ENCODE measurements around the gene HDAC9.

The HDAC9 gene

DNA sequence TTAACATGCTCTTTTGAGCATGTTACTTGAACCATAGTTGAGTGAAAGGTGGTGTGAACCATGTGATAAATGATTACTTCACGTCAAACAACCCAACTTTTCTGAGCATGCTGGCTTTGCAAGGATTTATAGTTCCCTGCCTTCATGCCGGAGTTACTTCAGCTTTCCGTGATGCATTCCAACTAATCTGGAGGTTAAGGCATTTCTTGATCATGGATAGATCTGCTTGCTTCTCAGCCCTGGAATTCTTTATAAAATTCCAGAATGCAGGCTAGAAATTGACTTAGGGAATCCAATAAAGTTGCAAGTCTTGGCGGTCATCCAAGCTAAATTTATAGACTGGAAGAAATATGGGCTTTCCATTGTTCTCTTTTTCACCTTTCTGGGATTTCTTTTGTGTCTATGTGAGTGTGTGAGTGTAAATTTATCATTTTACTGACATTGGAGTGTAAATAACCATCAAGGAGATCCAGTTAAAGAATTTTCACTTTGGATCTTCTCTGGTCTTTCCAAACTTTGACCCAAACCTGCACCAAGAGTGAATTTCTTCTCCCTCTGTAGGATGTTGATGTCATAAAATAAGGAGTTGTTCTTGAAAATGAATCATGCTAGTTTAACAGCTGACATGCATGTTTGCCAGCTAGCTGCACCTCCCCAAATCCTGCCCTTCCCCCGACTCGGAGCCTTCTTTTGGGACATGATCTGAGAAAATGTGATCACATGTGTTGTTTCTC lies 332.9 kb downstream of the HDAC9 start:
- in situ Hi-C loops (cut with MboI; ENCODE audit: low sequenced_read_pairs) = no loop called here

- in situ Hi-C loops (cut with MboI; ENCODE audit: low sequenced_read_pairs) = no loop called here
Measured at GRCh38 chr7:18828994-18829857, 333.7 kb downstream of the HDAC9 start.

DNA sequence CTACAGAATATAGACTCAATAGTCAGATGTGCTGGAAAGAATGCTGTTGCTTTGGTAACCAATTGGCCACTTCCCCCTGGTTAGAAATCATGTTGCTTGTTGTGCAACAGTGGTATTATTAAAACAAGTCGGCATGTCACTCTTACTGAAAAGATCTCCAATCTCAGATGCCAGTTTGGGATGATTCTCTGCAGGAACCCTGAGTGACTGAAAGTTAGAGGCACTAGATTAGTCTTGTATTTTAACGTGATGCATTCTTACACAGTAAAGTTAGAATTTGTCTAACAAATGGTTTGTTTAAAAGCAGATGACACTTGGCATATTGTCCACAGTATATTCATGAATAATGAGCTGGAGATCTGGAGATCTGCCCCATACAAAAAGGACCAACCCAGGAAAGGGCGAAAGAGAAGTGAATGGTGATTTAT lies 334.3 kb downstream of the HDAC9 start:
- in situ Hi-C loops (cut with MboI; ENCODE audit: low sequenced_read_pairs) = no loop called here

GRCh38 chr7:18831419-18831818 lies 335.9 kb downstream of the HDAC9 start:
- in situ Hi-C loops (cut with MboI; ENCODE audit: low sequenced_read_pairs) = no loop called here

DNA sequence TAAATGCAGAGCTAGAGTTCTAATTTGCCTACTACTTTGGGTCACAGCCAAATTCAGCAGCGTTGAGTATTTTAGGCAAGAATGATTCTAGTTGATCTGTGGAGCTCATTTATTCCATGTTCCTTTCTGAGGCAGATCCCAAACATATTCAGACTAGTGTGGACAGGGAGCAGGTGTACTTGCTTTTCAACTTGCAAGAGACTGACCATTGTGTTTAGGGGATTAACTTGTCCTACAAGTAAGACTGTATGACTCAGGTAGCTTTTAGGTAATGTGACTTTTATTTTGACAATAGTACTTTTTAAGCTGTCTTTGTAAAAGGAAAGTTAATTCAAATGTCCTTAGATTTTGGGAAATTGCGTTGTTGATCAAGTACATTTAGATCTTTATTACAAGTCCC lies 336.4 kb downstream of the HDAC9 start:
- in situ Hi-C loops (cut with MboI; ENCODE audit: low sequenced_read_pairs) = no loop called here

DNA sequence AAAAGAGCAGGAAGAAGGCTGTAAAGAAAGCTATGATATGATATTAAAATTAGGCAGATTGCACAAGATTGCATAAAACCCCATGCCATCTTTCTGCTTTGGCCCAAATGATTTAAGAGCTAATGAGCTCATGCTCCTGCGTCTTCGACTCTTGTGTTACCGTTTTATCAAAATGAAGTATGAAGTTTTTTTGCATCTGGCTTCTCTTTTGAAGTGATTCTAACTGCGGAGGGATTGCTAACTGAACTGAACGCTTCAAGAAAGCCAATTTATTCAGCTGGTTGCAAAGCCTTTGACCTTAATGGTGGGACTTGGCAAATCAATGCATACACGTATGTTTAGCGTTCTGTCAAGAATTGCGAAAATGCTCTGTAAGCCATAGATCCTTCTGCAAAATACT lies 339.0 kb downstream of the HDAC9 start:
- in situ Hi-C loops (cut with MboI; ENCODE audit: low sequenced_read_pairs) = no loop called here

DNA sequence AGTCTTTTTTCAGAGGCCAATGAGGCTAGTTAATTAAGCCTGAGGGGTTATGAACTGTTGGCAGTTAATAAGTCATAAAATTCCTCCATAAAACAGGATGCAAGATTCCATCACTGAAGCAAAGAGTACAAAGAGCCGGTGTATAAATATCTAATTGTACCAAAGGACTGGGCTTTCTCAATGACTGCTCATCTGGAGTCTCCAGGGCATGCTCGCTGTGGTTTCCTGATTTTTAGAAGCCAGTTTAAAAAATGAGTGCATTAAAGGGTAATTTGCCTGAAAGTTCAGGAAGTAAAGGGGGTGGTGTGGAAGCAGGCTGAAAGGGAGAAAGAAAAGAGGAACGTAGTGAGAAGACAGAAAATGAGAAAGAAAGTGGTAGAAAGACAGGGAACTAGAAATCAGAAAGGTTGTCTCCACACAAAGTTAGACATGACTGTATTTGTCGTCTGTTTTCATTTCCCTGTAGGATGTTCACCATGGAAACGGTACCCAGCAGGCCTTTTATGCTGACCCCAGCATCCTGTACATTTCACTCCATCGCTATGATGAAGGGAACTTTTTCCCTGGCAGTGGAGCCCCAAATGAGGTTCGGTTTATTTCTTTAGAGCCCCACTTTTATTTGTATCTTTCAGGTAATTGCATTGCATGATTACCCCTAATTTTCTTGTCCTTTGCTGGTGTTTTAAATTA lies 339.6 kb downstream of the HDAC9 start:
- in situ Hi-C loops (cut with MboI; ENCODE audit: low sequenced_read_pairs) = no loop called here

GRCh38 chr7:18843979-18844378 lies 348.4 kb downstream of the HDAC9 start:
- in situ Hi-C loops (cut with MboI; ENCODE audit: low sequenced_read_pairs) = no loop called here

- in situ Hi-C loops (cut with MboI; ENCODE audit: low sequenced_read_pairs) = no loop called here
Measured at GRCh38 chr7:18844735-18845134, 349.2 kb downstream of the HDAC9 start.

DNA sequence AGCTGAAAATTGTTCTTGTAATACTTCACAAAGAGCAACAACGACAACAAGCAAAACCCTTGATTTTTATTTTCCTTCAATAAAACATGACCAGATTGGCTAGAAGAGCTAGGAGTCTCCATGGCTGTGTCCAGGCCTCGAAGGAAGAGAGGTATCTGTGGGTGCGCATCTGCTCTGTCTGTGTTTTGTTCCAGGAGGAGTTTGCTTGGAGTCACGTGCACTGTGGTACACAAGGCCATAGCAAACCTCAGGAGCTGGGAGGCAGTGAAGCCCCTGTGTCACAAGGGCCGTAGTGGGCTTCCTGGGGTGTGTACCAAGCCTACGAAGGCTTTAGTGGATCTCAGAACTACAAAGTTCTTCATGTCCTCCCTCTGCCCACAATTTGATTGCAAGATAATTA lies 350.2 kb downstream of the HDAC9 start:
- in situ Hi-C loops (cut with MboI; ENCODE audit: low sequenced_read_pairs) = no loop called here

GRCh38 chr7:18846765-18847215 lies 351.2 kb downstream of the HDAC9 start:
- in situ Hi-C loops (cut with MboI; ENCODE audit: low sequenced_read_pairs) = no loop called here

DNA sequence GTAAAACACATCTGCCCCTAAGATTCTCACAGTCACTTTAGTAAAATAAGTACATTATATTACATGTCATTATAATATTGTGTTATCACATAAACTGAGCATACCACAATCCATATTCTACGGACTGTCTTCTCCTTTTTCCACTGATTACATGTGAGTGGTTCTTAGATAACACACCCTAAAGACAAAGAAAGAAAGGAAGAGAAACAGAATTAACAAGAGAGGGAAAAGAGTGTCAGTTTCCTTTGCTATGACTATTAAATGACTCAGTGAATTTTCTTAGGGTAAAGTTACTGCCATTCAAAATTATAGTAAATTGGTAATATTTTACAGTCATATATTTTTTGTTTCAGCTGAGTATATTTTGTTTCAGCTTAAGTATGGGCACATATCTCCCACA lies 353.6 kb downstream of the HDAC9 start:
- in situ Hi-C loops (cut with MboI; ENCODE audit: low sequenced_read_pairs) = no loop called here

- in situ Hi-C loops (cut with MboI; ENCODE audit: low sequenced_read_pairs) = no loop called here
Measured at GRCh38 chr7:18855796-18856195, 360.2 kb downstream of the HDAC9 start.

DNA sequence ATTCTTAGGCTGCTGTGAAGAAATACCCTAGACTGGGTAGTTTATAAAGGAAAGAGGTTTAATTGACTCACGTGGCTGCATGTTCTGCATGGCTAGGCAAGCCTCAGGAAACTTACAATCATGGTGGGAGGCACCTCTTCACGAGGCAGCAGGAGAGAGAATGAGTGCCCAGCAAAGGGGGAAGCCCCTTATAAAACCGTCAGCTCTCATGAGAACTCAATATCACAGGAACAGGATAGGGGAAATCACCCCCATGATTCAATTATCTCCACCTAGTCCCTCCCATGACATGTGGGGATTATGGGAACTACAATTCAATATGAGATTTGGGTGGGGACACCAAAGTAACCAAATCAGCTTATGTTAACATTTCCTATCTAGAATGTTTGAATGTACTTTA lies 362.7 kb downstream of the HDAC9 start:
- in situ Hi-C loops (cut with MboI; ENCODE audit: low sequenced_read_pairs) = no loop called here

GRCh38 chr7:18859318-18859717 lies 363.8 kb downstream of the HDAC9 start:
- in situ Hi-C loops (cut with MboI; ENCODE audit: low sequenced_read_pairs) = no loop called here

- in situ Hi-C loops (cut with MboI; ENCODE audit: low sequenced_read_pairs) = no loop called here
Measured at GRCh38 chr7:18860221-18860620, 364.7 kb downstream of the HDAC9 start.

DNA sequence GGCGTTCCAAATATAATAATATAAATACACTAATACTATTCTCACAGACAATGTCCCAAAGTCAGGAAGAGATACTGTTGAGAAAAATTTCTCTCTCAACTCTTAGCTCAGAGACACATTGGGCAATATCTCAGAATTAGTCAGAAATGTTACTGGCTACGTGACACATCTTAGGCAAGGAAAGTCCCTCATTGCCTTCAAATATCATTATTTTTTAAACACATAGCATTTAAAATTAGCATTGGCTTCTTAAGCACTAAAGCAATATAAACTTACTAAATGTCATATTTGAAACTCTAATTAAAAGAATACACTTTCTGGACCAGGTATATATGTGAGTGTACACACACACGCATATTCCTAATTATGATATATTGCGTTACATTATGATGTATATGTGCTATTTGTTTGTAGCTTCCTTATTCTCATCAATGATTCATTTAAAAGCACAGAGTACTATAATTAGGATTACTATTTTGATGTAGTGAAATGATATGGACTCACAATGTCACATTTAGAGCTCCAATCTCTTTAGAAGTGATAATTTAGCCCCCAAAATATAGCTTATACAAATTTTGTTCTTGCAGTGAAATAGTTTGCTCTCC lies 366.1 kb downstream of the HDAC9 start:
- in situ Hi-C loops (cut with MboI; ENCODE audit: low sequenced_read_pairs) = no loop called here

- in situ Hi-C loops (cut with MboI; ENCODE audit: low sequenced_read_pairs) = no loop called here
Measured at GRCh38 chr7:18864967-18865366, 369.4 kb downstream of the HDAC9 start.

DNA sequence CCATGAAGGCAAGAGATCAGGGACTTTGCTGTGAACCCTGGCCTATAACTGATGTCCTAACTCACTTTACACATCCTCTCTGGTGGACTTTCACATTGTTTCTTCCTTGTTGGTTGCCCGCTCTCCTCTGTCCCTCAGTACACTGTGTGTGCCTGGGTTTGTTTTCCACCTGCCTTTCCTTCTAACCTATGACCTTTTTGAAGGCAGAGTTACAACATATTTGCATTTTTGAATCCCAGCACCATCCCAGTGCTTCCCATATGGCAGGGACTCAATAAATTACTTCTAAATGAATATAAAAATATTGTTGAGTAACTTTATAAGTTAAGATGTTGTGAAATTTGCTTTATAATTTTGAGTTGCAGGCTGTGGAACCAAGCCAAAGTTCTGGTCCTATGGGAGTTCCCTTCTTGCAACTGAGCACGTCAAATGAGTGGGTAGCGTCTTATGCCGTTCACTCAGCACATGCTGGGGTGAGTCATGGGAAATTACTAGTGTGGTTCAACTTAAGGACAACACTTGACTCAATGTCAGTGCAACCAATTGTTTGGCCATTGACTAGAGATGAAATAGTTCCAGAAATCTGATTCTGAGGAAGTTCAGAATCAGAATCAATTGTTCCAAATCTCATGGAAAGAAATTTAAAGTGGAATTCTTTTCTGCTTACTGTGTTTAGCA lies 370.9 kb downstream of the HDAC9 start:
- in situ Hi-C loops (cut with MboI; ENCODE audit: low sequenced_read_pairs) = no loop called here

DNA sequence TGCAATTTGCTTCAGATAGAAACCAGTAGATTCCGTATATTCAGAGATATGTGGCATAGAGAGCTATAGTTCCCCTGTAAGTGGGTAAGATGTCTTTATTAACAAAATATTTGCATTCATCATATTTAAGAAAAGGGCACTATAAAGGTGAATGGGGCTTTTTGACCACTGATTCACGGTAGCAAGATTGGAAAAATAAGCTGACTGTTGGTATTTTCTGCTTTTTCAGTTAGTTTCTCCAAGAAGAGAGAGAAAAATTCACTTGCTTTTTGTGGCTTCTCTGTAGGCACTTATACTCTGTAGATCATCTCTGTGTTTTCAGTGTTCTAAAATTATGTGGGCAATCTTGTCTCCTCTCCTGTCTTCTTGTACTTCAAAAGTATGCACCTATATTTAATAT lies 376.8 kb downstream of the HDAC9 start:
- in situ Hi-C loops (cut with MboI; ENCODE audit: low sequenced_read_pairs) = no loop called here
